ENCODE measurements around the gene EEA1.

DNA sequence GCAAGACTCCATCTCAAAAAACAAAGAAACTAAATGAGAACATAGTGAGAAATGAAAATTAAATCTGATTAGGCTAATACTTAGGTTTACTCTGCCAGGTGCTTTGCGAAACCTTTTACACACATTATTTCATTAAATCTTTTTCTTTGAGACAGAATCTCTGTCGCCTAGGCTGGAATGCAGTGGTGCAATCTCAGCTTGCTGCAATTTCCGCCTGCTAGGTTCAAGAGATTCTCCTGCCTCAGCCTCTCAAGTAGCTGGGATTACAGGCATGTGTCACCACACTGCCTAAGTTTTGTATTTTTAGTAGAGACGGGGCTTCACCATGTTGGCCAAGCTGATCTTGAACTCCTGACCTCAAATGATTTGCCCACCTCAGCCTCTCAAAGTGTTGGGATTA lies 21.9 kb upstream of the EEA1 start:
- no peak for TF ChIP-seq ZNF114 (tag by site-specific recombination; IDR thresholded peaks at IDR 0.05)
- no peak for TF ChIP-seq KLF10 (tag by site-specific recombination; IDR thresholded peaks at IDR 0.05)
- no peak for TF ChIP-seq CTCF (tag by site-specific recombination; IDR thresholded peaks at IDR 0.05)
- TF ChIP-seq ZNF302 (tag by site-specific recombination; IDR thresholded peaks at IDR 0.05; ENCODE audit: low read depth) = no peak
- TF ChIP-seq ZSCAN18 (tag by site-specific recombination; IDR thresholded peaks at IDR 0.05) = no peak
- TF ChIP-seq, protein P1, sequence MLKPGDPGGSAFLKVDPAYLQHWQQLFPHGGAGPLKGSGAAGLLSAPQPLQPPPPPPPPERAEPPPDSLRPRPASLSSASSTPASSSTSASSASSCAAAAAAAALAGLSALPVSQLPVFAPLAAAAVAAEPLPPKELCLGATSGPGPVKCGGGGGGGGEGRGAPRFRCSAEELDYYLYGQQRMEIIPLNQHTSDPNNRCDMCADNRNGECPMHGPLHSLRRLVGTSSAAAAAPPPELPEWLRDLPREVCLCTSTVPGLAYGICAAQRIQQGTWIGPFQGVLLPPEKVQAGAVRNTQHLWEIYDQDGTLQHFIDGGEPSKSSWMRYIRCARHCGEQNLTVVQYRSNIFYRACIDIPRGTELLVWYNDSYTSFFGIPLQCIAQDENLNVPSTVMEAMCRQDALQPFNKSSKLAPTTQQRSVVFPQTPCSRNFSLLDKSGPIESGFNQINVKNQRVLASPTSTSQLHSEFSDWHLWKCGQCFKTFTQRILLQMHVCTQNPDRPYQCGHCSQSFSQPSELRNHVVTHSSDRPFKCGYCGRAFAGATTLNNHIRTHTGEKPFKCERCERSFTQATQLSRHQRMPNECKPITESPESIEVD (tag by site-specific recombination; IDR thresholded peaks at IDR 0.05) = no peak
- TF ChIP-seq MEIS1 (CRISPR knock-in tag; IDR thresholded peaks at IDR 0.05; ENCODE audit: borderline replicate concordance) = no peak
- TF ChIP-seq ZNF501 (tag by site-specific recombination; IDR thresholded peaks at IDR 0.05) = no peak

All from HEK293 (cell line).